Left cardiac atrium (tissue), 4 donors: ENCODE measurements around the gene PITX1. TPM values are rescaled to one million over a fixed set of nuclear protein-coding genes. Genes with fewer than 3 reads are reported as not detected.
A peak's percentile ranks its signal among the peaks of the same experiment; 100 is the strongest.

Source experiments
- ATAC-seq, 2 donors: fragments of 200-7000 bp; cut with Tn5 transposase; one replicate each; pipeline ENCODE4 v1.9.1; 2020; ENCODE audit warnings: mild to moderate bottlenecking in 2 of 2, moderate library complexity in 2 of 2
- DNase-seq: peaks from one replicate; pipeline ENCODE4 v3.0.0-alpha.2; 2020
- intact Hi-C, 2 donors: fragments of 100-400 bp; cut with DNase I; formaldehyde crosslinking; loops; one replicate each; pipeline versions ENCODE4 v1.14.1 to v1.15.1; 2022 to 2023
- total RNA-seq, 2 donors: library from RNA; stranded (reverse); fragmentation: NEBNext Ultra II Directional; extraction: Animal tissue kit (Norgen Biotek cat#: 25700); gene quantifications; one replicate each; pipeline ENCODE4 v1.2.1, GENCODE V29; 2021
- donor health status: DM: no; HTN: yes; CAD: no.
- donor health status: DM: no; HTN: yes; CAD: no; lungs with severe emphysema.
- donor health status: DM: yes; HTN: yes; CAD: no.
- donor health status: Dilated cardiomyopathy.

The PITX1 gene
- total RNA-seq, 2 donors from 2014 or later = not detected

DNA sequence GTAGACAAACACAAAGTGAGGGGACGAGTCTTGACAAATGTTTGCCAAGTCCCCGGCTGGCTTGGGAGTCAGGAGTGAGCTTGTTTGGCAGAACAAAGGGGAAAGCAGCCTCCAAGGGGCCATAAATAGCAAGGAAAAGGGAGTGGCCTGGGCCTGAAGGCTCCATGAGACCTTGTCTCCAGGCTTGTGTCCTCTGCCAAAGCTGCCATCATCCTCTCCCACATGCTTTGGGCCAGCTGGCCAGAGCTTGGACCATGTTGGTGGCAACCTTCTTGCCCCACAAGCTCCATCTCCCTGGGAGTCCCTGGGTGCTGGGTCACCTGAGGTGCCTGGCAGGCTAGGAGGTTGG is 13.3 kb upstream of the PITX1 start:
- ATAC-seq (no peak), DNase-seq (no peak)
- intact Hi-C loops = no loop called here

DNA sequence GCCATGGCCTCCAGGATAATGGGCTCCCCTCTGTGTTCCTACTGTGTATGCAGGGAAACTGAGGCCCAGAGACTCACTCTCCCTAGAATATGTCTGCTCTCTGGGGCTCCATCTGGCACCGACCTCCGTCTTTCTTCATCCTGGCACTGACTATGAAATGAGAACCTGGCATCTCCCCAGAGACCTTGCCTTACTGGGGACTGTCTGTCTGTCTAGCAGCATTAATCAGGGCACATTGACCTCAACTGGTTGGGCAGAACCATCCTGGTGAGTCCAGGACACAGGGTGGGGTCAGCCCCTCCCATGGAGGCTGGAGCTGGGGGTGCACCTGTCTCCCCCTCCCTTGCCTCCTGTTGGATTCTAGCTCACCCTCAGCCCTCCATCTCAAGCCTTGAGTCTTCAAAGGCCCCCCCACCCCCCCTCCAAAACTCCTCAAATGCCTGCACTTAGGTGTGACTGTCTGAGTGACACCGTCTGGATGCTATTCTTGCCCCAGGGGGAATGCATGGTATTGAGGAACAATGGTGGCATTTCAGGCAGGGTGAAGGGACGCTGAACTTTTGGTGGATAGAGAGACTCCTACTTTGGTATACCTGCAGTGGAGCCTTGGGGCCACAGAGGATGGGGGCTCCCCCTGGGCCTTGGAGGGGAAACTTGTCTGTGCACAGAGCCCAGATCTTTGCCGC is 12.8 kb upstream of the PITX1 start:
- ATAC-seq = no peak
- intact Hi-C loops = no loop called here
- DNase-seq = no peak

DNA sequence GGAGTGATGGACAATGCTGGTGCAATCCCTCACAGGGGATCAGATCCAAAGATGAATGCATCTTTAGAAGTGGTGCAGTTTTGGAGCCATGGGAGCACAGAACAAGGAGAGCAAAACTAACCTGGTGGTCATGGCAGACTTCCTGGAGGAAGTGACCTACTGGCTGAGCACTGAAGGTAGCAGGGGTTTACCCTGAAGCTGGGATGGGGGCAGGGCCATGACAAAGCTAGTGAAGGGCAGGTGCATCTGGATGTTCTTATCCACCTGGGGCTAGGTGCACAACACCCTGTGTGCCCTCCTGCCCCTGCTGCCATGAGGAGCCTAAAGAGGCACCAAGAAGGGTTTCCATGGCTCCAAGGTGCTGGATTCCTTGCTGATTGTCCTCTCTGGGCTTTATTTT is 11.5 kb upstream of the PITX1 start:
- intact Hi-C loops = no loop called here
- DNase-seq = no peak
- no peak for ATAC-seq

DNA sequence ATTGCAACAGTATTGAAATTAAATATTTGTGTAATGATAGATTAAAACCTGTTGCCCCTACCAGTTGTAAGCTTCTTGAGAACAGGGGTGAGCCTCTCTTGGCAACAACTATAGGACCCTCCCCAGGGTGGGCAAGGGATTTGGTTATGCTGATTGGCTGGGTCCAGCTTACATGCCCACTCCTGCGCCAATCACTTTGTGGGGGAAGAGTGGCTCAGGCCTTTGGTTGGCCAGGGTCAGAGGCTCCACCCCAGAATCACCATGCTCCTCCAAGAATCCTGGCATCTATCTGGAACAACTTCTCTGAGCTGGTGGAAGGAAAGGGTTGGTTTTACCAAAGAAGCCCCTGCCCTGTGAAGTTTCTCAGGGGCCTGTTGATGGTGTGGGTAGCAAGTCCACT is 8.6 kb upstream of the PITX1 start:
- ATAC-seq = no peak

DNA sequence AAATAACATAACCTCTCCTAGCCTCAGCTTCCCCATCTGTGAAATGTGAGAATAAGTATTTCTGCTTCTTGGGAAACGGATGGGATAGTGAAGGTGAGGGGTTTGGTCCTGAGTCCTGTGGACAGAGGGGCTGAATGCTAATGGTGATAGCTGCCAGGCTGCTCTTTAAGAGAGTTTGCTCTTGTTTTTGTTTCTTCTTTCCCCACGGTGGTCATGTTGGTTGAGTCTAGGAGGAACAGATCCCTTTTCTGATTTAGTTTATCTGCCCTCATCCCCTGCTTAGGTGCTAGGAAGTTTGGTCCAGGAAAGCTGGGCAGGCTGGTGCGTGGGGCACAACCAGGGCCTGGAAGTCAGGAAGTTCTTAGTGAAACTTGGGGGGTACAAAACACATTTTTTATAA is 7.7 kb upstream of the PITX1 start:
- ATAC-seq (no peak), DNase-seq (no peak)
- intact Hi-C loops = no loop called here

More for the DNA sequence above, 8.6 kb upstream of the PITX1 start:
- intact Hi-C loops = no loop called here
- no peak for DNase-seq

DNA sequence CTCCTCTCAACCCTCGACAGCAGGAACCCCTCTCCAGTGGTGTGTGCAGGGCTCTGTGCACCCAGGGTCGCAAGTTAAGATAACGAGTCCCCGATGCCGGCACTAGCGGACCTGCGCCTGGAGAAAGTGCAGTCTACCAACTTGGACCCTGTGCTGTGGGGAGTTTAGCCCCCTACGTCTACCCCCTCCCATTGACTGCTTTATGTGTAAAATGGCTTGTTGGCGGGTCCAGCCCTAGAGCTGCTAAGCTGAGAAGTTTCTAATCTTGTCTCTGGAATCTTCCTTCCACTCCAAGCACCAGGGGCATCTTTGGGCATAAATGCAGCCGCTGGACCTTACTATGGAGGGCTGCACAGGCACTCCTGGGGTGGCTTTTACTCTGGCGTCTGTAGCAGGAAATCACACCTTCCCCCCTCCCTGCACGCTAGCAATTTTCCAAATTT is 7.1 kb upstream of the PITX1 start:
- DNase-seq (no peak), ATAC-seq (no peak)
- intact Hi-C loops = no loop called here

DNA sequence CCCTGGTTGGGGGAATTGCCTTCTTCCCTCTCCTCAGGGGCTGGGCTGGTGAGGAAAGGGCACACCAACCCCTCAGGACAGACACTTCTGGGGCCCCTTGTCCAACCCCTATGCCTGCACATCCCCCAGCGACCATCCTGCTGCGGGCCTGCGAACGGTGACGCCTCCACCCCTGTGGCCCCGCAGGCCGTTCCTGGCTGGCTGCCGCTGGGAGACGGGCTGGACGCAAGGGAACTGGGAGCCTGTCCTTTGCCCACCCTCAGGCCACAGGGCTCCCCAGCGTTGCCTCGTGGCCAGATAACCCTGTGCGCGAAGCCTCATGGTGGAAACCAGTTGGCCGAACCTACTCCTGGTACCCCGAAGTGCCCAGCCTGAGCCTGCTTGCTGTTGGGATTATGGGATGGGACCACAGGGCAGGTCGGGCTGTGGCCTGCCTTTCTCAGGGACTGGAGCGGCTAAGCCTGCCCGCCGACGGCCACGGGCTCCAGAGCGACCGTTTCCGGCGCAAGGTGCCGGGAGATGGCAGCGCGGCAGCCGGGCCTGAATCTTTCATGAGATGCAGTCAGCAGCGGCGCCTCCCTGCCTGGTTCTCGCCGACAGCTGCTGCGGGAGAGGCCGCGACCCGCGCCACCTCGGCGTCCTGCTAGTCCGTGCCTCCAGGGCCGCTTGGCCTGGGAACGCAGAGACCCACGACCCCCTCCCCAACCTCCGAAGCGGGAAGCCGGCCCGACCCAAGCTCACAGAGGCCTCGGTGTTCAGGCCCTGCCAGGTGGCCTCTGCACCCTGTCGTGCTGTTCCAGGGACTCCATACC is 6.5 kb upstream of the PITX1 start:
- DNase-seq (no peak), ATAC-seq (peak in 1 of 2 donors; percentile 16)
- intact Hi-C loops = no loop called here

DNA sequence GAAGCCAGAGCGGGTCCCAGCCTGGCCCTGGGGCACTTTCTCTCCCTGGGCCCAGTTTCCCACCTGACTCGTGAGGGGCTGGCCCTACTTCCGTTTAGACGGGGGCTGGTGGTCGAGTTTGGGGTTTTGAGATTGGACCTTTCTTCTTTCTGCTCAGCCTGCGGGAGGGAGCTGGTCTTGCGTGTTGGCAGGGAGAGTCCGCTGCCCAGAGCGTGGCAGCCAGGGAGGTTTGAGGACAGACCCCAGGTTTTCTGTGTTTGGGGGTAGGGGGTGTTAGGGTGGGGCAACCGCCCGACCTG is 6.0 kb upstream of the PITX1 start:
- no peak for ATAC-seq
- intact Hi-C loops = no loop called here
- DNase-seq = no peak

DNA sequence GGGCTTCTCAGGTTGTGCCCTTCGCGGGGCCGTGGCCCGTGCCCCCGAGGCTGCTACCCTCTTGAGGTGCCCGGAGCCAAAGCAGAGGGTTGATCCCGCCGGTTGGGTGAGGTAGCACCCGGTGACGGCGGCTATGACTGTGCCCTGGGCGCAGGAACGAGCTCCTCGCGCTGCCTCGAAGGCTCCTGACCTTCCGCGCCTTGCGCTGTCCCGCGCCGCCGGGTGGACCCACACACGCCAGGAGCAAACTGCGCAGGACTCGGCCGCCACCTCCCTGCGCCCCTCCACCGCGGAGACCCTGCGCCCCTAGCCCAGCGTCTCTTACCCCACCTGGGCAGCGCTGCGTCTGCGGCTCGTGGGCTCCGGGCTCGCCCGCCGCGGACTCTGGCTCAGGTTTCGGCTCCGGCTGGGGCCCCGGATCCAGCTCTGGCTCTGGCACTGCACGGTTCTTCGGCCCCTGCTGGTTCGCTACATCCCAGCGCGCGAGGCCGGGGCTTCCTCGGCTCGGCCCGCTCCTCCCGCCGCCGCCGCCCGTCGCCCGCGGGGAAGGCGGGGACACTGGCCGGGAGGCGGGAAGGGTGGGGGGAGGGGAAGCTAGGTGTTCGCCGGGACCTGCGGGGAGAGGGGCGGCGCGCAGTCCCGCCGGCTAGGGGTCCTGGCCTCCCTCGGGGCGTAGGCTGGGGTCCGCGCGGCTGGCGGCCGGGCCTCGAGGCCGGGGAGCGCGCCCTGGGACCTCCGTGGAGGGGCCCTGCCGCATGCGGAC is 5.4 kb upstream of the PITX1 start:
- DNase-seq = no peak
- peak; percentile 7 to 22 for ATAC-seq
- intact Hi-C loops = no loop called here

DNA sequence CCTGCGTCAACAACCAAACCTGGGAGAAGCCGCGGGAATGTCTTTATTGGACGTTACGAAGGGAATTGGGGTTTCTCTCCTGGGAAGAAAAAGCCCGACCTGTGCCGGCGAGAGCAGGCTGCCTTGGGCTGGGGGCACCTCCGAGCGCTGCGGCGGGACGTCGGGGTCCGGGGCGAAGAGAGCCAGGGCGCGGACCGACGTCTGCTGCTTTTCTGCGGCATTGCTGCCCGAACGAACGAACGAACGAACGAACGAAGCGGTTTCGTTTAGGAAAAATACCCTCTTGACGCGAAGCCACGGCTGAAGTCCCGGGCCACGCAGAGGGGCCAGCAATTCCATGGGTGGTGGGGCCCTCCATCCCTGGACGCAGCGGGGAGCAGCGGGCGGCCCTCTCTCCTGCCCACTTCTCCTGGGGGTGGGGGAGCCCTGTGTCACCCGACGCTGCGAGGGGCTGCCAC is 4.8 kb upstream of the PITX1 start:
- intact Hi-C loops = no loop called here
- DNase-seq (no peak), ATAC-seq (no peak)

DNA sequence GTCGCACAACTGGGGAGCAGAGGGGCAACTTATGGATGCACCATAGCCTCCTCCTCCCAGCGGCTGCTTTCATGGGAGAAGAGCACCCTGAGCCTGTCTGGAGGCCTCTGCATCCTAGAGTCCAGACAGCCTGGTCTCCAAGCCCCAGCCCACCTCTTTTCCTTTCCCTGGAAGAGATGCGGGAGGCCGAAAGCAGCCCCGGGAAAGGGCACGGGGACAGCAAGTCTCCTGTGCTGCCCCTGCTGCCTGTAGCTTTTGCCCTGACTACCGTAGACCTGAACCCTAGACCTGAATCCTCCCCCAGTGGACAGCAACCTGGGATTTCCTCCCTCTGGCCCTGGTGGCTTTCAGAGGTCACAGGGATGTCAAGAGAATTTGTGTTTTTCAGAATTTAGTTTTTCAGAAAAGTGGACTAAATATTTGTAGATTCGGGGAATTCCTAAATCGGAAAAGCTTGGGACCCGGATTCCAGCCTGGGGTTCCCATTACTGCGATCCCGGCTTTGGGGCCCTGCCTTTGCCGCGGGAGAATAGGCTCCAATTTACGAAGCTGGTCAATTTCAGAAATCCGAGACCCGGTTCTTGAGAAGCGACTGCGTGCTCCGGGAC is 4.3 kb upstream of the PITX1 start:
- DNase-seq (no peak), ATAC-seq (no peak)
- intact Hi-C loops = no loop called here

DNA sequence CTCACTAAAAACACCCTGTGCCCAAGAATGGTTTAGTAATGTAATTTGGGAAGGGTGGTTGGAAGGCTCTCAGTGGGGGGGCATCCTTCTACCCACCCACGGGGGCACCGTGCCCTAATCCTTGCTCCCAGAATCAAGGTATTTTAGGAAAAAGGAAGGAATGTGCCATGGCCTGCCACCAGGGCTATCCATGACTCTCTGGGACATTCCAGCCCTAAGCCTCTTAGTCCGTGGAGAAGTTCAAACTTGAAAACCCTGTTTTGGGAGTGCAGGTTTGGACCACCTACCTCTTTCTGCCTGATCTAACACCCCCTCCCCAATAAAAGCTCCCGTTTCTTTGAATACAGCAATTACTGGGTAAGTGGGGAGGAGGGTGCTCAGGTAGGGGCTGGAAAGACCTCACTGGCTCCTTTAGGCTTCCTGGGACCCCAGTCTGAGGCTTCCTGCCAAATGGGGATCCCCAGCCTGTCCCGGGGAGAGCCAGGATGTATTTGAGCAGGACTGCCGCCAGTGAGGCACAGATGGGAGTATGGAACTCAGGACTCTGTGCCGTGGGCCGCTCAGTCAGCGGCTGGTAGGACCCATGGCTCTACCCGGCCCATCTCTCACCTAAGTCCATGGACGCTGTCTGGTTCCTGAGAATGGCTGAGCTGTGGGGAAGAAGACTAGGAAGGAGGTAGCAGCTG is 3.6 kb upstream of the PITX1 start:
- no peak for DNase-seq
- intact Hi-C loops = no loop called here
- no peak for ATAC-seq

DNA sequence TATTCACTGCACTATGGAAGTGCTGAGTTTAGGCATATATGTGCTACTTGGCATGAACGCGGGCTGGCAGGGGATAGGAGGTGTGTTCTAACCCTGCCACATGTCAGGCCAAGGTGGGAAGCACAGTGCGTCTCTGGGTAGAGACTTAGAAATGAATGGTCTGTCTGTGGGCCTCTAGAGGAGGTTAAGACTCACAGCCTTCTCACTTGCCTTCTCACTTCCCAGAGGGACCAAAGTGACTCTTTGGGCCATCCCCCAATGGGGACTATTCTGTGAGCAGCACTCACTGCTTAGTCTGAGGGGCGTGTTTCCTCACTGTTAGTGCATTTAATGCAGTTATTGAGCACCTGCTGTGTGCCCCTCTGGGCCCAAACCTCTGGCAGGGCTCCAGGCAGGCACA is 2.4 kb upstream of the PITX1 start:
- ATAC-seq (no peak), DNase-seq (no peak)
- intact Hi-C loops = no loop called here

DNA sequence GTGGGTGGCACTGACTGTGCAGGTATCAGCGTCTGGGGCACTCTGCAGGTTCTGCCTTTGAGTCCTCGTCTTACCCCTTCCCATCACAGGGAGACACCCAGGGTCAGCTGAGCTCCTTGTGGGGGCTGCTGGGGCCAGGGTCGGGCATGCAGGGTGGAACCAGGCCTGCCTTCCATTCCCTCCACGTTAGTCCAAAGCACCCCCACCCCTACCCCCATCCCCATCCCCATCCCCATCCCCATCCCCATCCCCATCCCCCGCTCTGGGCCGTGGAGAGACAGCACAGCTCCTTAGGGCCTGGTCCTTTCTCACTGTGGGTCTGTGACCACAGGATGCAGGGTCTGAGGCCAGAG is 1.6 kb upstream of the PITX1 start:
- ATAC-seq = no peak
- no peak for DNase-seq
- intact Hi-C loops = no loop called here

DNA sequence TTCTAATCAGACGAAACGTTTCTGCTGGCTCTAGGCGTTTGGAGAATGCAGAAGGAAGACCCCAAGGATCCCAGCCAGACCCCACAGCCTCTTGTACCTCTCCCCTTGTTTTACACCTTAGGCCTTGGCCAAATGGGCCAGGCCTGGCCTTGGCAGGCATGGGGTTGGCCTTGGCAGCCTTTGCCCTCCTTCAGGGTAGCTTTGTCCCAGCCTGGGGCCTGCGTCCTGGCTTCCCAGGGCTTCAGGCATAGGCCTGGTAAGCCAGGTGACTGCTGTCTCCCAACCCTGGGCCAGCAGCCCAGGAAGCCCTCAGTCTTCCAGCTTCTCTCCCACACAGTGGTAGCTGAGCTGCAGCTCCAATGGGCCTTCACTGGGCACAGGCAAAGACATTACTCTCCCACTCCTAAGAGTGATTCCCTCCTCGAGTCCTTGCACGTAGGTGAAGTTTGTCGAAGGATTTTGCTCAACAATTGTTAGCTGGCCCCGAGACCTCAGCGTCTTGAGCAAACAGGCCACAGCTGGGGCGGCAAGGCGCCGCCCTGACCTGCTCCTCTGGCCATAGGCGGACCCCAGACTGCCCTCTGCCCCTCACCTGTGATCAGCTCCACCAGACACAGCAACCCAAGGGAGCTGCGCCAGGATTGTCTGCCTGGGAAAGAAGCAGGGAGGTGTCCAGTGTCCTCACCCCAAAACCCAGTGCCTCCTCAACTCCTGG is 1.1 kb upstream of the PITX1 start:
- DNase-seq (no peak), ATAC-seq (no peak)
- intact Hi-C loops = no loop called here

DNA sequence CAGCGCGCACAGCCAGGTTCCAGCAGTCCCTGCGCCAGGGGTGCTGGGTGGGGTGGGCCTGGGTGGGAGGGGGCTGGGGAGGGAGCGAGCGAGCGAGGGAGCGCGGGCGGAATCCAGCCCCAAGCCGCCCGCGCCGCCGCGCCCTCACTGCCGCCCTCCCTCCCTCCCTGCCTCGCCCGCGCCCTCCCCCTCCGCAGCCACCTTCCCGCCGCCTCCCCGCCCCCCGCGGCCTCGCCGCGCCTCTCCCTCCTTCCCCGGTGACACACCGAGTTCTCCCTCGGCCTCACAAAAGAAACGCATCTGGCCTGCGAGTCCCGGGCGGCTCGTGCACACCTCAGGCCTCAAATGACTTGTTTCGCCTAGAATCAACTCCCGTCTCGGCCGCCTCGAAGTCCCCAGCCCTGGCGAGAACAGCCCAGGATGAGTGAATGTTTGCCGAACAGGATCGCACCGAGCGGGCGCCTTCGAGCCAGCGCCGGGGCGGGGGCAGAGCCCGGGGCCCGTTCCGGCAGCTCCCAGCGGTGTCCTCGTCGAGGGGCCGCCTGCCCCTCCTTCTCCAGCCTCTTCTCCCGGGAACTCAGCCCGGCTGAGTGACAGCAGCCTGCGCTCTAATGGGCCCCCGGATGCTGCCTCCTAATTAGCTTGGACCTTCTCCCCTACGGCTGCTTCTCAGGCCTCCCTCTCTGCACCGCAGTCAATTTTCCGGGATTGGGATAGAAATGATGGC is 371 bp upstream of the PITX1 start:
- intact Hi-C loops = no loop called here
- DNase-seq = no peak
- peak; percentile 15 to 19 for ATAC-seq

DNA sequence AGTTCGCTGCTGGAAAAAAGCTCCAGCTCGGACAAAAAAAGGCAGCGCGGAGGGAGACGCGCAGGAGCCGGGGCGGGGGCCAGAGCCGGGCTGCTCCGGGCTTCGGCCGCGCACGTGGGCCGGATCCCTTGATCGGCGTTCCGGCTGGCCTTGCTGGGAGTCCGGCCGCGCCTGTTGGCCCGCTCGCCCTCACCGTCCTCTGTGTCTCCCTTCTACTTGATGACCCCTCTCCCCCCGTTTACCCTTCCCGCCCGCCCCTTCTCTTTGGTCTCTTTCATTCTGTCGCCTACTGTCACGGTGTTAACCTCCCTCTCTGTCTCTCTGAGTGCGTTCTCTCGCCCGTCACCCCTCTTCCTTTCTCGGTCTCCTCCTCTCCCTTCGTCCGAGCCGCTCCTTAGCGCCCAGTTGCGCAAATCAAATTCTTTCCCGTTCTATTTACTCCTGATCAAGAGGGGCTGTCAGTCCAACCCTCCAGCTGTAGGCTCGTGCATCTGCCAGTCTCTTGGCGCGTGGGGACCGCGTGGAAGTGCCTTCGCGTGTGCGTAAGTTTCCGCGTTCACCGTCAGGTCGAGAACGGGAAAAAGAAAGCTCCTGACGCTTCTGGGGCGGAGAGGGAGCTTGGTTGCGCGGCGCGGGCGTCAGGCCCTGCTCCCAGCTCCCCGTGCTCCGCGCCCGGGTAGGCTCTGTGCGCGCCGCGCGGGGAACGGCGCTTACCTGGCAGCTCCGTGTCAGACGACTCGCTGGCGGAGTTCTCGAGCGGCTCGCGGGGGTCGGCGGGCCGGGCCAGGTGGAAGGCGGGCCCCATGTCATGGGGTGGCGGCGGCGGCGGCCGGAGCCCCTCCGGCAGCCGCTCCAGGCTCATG is 798 bp downstream of the PITX1 start:
- ATAC-seq (peak in 1 of 2 donors; percentile 24), DNase-seq (no peak)
- intact Hi-C loops = no loop called here

DNA sequence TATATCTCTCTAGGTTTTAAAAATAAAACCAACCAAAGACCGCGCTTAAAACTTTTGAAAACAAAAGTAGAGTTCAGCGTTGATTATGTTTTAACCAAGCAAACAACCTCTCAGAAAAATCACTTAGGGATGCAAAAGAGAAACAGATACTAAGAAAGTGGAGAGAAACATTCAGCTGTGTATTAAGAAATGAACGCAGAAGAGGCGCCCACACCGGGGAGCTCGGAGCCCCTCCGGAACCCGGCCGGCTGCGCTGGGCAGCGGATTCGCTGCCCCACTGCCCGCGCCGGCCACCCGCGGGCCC is 1.4 kb downstream of the PITX1 start:
- intact Hi-C loops = no loop called here
- no peak for ATAC-seq
- no peak for DNase-seq
